Neural cell (in vitro differentiated cells): ENCODE measurements around the gene FBXL5. TPM values are rescaled to one million over a fixed set of nuclear protein-coding genes. Genes with fewer than 3 reads are reported as not detected.

Experiments
- H2AFZ ChIP-seq: fragments of 200-600, 300-800 bp; sonication (generic), shearing (Covaris generic); 2 replicates; pipeline ENCODE4 v1.6.0; 2014; ENCODE audit warnings: low read depth, mild to moderate bottlenecking, antibody characterized with exemption, low read length, moderate library complexity
- H3F3A ChIP-seq: fragments of 200-600 bp; shearing (Covaris generic); 2 replicates; pipeline ENCODE4 v1.6.1; 2016; ENCODE audit warnings: mild to moderate bottlenecking, moderate library complexity, mixed read lengths, antibody characterized with exemption, low read length; ENCODE audit not compliant: insufficient read depth, poor library complexity, severe bottlenecking
- H3K27ac ChIP-seq: fragments of 200-600, 300-800 bp; sonication (generic), shearing (Covaris generic); 2 replicates; pipeline ENCODE4 v1.5.1; 2014; ENCODE audit warnings: mild to moderate bottlenecking, low read length, moderate library complexity
- H3K27me3 ChIP-seq: fragments of 300-800, 200-600 bp; sonication (generic), shearing (Covaris generic); 2 replicates; pipeline ENCODE4 v1.6.0; 2014; ENCODE audit warnings: mild to moderate bottlenecking, low read depth, low read length, moderate library complexity; ENCODE audit not compliant: insufficient read depth
- H3K36me3 ChIP-seq: fragments of 300-800, 200-600 bp; sonication (generic), shearing (Covaris generic); 2 replicates; pipeline ENCODE4 v1.5.1; 2014; ENCODE audit warnings: mild to moderate bottlenecking, antibody characterized with exemption, low read length, moderate library complexity; ENCODE audit not compliant: insufficient read depth
- H3K4me2 ChIP-seq: fragments of 300-800, 200-600 bp; sonication (generic), shearing (Covaris generic); 2 replicates; pipeline ENCODE4 v1.6.0; 2014; ENCODE audit warnings: mild to moderate bottlenecking, low read length
- H3K4me3 ChIP-seq: fragments of 300-800, 200-600 bp; sonication (generic), shearing (Covaris generic); 2 replicates; pipeline ENCODE4 v1.5.1; 2014; ENCODE audit warnings: mild to moderate bottlenecking, low read length, moderate library complexity
- H3K79me2 ChIP-seq: fragments of 200-600 bp; shearing (Covaris generic); replicated peaks from 2 replicates; pipeline ENCODE4 v1.6.0; 2014; ENCODE audit warnings: mild to moderate bottlenecking, low read length, moderate library complexity; ENCODE audit not compliant: insufficient read depth
- H3K9ac ChIP-seq: fragments of 300-800, 200-600 bp; sonication (generic), shearing (Covaris generic); 2 replicates; pipeline ENCODE4 v1.6.1; 2016; ENCODE audit warnings: mild to moderate bottlenecking, low read length, mixed read lengths
- H3K9me2 ChIP-seq: fragments of 200-600 bp; shearing (Covaris generic); 2 replicates; pipeline ENCODE4 v1.6.1; 2016; ENCODE audit warnings: mild to moderate bottlenecking, low read length, mixed read lengths; ENCODE audit not compliant: insufficient read depth
- H3K9me3 ChIP-seq: fragments of 200-600, 300-800 bp; sonication (generic), shearing (Covaris generic); 2 replicates; pipeline ENCODE4 v1.6.1; 2016; ENCODE audit warnings: mild to moderate bottlenecking, mixed run types, low read length, moderate library complexity, mixed read lengths
- H4K20me1 ChIP-seq: fragments of 200-600 bp; shearing (Covaris generic); 2 replicates; pipeline ENCODE4 v1.6.1; 2016; ENCODE audit warnings: mild to moderate bottlenecking, mixed run types; ENCODE audit not compliant: insufficient read depth
- EP300 ChIP-seq: fragments of 450-650 bp; conservative IDR thresholded peaks from 2 replicates; pipeline ENCODE4 v1.6.1; 2014; ENCODE audit warnings: antibody characterized with exemption, mild to moderate bottlenecking, moderate library complexity; ENCODE audit not compliant: poor library complexity, severe bottlenecking
- EZH2 ChIP-seq: fragments of 200-600, 300-800 bp; shearing (Covaris generic), sonication (generic); IDR thresholded peaks from 2 replicates; pipeline ENCODE4 v1.6.1; 2014; ENCODE audit warnings: antibody characterized with exemption, low read length, borderline replicate concordance, mild to moderate bottlenecking; ENCODE audit not compliant: insufficient read depth, poor library complexity, severe bottlenecking
- MXI1 ChIP-seq: fragments of 450-650 bp; conservative IDR thresholded peaks from 2 replicates; pipeline ENCODE4 v1.6.1; 2014; ENCODE audit warnings: antibody characterized with exemption, mild to moderate bottlenecking; ENCODE audit not compliant: poor library complexity, severe bottlenecking
- POLR2AphosphoS5 ChIP-seq: IDR thresholded peaks from 2 replicates; pipeline ENCODE4 v1.6.1; 2012
- RAD21 ChIP-seq: fragments of 450-650 bp; conservative IDR thresholded peaks from 2 replicates; pipeline ENCODE4 v1.6.1; 2014; ENCODE audit warnings: antibody characterized with exemption, mild to moderate bottlenecking, moderate library complexity
- REST ChIP-seq: IDR thresholded peaks from 2 replicates; pipeline ENCODE4 v1.6.1; 2012; ENCODE audit warnings: borderline replicate concordance
- SMC3 ChIP-seq: fragments of 450-650 bp; conservative IDR thresholded peaks from 2 replicates; pipeline ENCODE4 v1.6.1; 2014; ENCODE audit warnings: antibody characterized with exemption, mild to moderate bottlenecking, moderate library complexity; ENCODE audit not compliant: poor library complexity
- TAF1 ChIP-seq: IDR thresholded peaks from 2 replicates; pipeline ENCODE4 v1.6.1; 2012; ENCODE audit warnings: low read depth
- polyA minus RNA-seq: library from RNA; depleted of rRNA, polyadenylated mRNA; stranded (reverse); fragments of >200 nt; gene quantifications from 2 replicates; pipeline ENCODE4 v1.2.3, GENCODE V29; 2014
- polyA plus RNA-seq: library from polyadenylated mRNA; depleted of rRNA; stranded (reverse); fragments of >200 nt; gene quantifications from 2 replicates; pipeline ENCODE4 v1.2.3, GENCODE V29; 2014
- TF ChIP-seq, protein P1 (sequence below): fragments of 450-650 bp; IDR thresholded peaks from 2 replicates; pipeline ENCODE4 v1.5.1; 2014; ENCODE audit warnings: antibody characterized with exemption, mild to moderate bottlenecking, moderate library complexity; ENCODE audit not compliant: poor library complexity, severe bottlenecking

FBXL5 gene
- 67.3 and 70.6 TPM in 2 replicates for polyA plus RNA-seq
- polyA minus RNA-seq = 192 and 206 TPM in 2 replicates

DNA sequence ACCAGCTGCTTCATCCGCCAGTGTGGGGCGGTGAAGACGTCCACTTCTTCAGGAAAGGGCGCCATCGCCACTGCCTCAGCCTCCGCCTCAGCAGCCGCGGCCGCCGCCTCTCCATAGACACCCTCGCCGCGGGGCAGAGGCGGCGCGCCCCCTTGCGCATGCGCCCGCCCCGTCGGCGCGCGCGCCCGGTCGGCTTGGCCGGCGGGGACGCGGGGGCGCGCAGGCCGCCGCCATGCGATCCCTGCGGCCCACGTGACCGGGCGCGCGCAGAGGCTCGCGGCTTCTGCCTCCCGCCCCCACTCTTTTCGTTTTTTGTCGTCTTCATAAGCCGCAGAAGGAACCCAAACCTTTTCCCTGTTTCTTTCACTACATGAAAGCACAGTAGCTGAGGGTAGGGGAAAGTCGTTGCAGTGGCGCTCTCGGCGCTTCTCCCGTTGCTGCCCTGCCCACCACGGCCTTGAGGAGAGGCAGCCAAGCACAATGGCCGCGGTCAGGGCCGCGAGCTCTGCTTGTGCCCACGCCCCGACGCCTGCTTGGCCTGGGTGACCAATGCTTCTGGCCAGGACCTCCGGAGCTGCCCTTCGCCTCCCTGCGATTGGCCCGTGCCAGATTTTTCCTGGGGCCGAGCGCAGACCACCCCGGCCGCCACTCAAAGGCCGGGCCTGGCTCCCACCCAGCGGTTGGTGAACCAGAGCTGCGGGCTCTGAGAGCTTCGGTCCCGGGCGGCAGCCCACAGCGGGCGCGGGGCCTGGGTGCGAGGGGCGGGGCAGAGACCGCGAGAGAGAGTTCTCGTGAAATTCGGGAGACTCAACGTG, at the start of gene FBXL5:
TSS of gene FBXL5 (minus strand) at position 135 of the 815 bp plus-strand sequence. CDS start at position 65, 70 bp downstream.
- peaks cover 15% of the 10 kb centered on the region for H3F3A ChIP-seq
- H3K9me2 ChIP-seq = no peaks in the 10 kb centered on the region
- TF ChIP-seq SMC3 (no peak), MXI1 (peak; percentile 33), EP300 (peak; percentile 18), TAF1 (peak; percentile 65), RAD21 (peak; percentile 40), POLR2AphosphoS5 (peak; percentile 98), REST (peak; percentile 61), EZH2 (no peak)
- TF ChIP-seq, protein P1, sequence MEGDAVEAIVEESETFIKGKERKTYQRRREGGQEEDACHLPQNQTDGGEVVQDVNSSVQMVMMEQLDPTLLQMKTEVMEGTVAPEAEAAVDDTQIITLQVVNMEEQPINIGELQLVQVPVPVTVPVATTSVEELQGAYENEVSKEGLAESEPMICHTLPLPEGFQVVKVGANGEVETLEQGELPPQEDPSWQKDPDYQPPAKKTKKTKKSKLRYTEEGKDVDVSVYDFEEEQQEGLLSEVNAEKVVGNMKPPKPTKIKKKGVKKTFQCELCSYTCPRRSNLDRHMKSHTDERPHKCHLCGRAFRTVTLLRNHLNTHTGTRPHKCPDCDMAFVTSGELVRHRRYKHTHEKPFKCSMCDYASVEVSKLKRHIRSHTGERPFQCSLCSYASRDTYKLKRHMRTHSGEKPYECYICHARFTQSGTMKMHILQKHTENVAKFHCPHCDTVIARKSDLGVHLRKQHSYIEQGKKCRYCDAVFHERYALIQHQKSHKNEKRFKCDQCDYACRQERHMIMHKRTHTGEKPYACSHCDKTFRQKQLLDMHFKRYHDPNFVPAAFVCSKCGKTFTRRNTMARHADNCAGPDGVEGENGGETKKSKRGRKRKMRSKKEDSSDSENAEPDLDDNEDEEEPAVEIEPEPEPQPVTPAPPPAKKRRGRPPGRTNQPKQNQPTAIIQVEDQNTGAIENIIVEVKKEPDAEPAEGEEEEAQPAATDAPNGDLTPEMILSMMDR = peak; percentile 34
- H3K4me2 ChIP-seq = peak within 1 kb of the TSS; percentile 99
- no peaks in the 10 kb centered on the region for H4K20me1 ChIP-seq
- peak within 1 kb of the TSS; percentile 82 for H3K4me3 ChIP-seq
- H3K27ac ChIP-seq = peak within 1 kb of the TSS; percentile 98
- peaks cover 38% of the 10 kb centered on the region for H3K79me2 ChIP-seq
- peak within 1 kb of the TSS; percentile 97 for H2AFZ ChIP-seq
- peak within 1 kb of the TSS; percentile 92 for H3K9ac ChIP-seq
- no peaks in the 10 kb centered on the region for H3K9me3 ChIP-seq
- no peaks in the 10 kb centered on the region for H3K36me3 ChIP-seq
- no peaks in the 10 kb centered on the region for H3K27me3 ChIP-seq

GRCh38 chr4:15704129-15704528, 49.0 kb upstream of the FBXL5 start:
- H3K4me3 ChIP-seq = no peak overlapping the region
- no peaks in the 10 kb centered on the region for H3K27me3 ChIP-seq
- H4K20me1 ChIP-seq = no peaks in the 10 kb centered on the region
- H3K9ac ChIP-seq = no peak overlapping the region
- H3F3A ChIP-seq = no peaks in the 10 kb centered on the region
- H3K27ac ChIP-seq = no peak overlapping the region
- no peaks in the 10 kb centered on the region for H3K36me3 ChIP-seq
- H3K79me2 ChIP-seq = no peaks in the 10 kb centered on the region
- H3K9me3 ChIP-seq = no peaks in the 10 kb centered on the region
- no peak overlapping the region for H2AFZ ChIP-seq
- no peaks in the 10 kb centered on the region for H3K9me2 ChIP-seq
- TF ChIP-seq POLR2AphosphoS5 = no peak
- TF ChIP-seq, protein P1 = no peak
- no peak overlapping the region for H3K4me2 ChIP-seq
